SHP77 treated with DMSO at 0.1 percent for 48 hours (cell line): Measurements from ENCODE around the gene ELF4.
"Not testable (repeated sequence)": the region's sequence is repeated elsewhere in the genome, so short reads cannot be mapped to it uniquely, and the experiment has no call there.

Experiments
- DNase-seq: peaks from one replicate; lab custom pipeline; 2025; lab: John Stamatoyannopoulos, UW

Gene ELF4

DNA sequence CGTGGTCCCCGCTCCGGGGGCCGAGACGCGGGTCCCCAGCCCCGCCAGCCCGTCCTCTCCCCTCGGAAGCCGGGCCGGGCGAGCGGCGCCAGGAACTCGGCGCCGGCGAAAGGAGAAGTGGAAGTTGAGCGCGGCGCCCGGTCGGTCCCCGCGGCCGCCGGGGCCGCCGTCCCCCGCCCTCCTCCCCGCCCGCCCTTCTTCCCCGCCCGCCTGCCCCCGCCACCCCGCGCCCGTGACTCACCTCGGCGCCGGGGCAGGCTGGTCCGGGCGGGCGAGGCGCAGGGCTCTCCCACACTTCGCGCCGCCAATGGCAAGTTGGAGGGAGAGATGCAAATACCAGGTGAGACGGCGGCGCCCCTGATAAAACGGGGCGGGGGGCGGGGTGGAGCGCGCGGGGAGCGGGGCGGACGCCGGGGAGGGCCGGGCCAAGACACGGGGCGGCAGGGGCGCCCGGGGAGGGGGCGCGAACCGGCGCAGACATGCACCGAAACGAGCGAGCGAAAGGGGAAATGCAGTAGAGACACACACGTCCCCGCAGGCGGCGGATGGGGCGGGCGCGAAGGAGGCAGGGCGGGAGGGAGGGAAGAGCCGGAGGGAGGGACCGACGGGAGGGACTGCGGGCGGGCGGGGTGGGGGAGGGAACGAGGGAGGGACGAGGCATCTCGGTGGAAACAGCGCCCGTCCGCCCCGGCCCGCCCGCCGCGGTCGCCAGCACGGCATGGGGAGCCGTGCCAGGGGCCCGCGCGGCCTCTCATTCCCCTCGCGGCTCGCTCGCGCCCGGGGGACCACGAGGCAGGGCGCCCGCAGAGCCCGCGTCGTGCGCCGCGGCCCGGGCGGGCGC, at the start of gene ELF4:
ELF4 (minus strand) TSS at position 119 of the 841 bp plus-strand sequence. CDS start 29,167 bp downstream, outside the sequence.
- DNase-seq: no peak

DNA sequence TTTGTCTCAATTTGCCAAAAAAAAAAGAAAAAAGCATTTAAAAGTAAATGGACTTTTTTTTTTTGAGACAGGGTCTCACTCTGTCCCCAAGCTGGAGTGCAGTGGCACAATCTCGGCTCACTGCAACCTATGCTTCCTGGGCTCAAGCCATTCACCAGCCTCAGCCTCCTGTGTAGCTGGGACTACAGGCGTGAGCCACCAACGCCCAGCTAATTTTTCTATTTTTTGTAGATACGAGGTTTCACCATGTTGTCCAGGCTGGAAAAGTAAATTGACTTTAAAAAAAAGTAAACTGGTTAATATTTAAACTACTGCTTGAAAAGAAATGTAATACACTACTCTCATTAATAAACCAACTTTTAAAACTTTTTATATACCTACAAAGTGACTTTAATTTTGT, 49.5 kb upstream of the ELF4 start:
- DNase-seq: no peak

DNA sequence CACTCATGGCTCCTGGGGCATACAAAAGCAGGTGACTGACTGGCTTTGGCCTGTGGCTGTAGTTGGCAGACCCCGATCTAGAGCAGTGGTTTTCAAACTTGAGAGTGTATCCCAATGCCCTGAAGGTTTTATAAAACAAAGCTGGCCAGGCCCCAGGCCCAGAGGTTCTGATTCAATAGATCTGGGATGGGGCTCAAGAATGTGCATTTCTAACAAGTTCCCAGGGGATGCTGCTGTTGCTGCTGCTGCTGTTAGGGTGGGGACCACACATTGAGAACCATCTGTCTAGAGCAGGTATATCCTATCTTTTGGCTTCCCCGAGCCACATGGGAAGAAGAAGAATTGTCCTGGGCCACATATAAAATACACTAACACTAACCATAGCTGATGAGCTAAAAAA, 48.0 kb upstream of the ELF4 start:
- no peak for DNase-seq

DNA sequence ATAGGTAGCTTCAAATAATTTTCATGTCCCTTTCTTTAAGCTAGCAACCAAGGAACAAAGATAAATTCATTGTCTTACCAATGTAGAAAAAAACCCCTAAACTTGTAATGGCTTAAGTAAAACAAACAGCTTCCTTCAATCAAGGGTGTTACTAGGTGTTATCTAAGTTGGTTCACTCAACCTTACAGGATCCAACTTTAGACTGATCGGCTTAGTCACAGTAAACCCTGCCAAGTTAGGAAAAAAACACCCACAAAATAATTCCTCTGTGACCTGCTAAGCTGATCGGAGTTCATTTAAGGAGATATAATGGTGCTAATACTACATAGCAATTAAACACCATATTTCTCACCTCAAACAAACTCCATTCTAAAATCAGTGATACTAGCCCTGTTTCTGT, 45.3 kb upstream of the ELF4 start:
- DNase-seq: no peak

DNA sequence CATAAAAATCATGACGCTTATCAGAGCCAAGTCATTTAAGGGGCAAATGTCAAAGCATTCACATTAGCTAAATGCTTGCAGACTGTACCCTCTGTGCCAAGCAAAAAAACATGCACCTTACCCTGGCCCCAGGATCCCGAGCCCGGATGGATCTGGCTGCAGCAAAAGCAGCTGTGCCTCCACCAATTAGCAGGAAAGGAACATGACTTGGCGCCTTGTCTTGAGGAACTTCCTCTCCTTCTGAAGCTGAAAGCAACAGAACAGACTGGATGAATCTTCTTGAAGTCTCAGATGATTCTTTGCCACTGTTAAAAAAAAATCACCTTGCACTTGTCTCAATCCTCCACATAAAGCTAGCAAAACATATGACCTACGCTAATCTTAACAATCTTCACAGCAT, 37.3 kb upstream of the ELF4 start:
- no peak for DNase-seq

DNA sequence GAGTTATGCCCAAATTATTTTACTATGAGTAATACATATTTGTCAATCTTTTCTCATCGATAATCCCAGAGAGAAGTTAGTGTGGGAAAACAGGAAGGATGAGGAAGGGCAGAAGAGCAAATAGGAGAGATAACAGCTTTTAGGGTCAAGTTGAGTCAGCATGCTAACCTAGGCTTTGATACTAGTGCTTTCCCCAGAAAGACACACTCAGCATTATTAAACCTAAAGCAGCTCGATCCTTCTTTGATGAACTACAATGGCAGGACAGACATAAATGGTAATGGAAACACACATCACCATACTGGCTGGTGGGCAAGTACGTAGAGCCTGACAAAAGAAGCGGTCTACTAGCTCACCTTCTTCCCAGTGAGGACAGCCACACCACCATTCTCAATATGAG, 34.8 kb upstream of the ELF4 start:
- no peak for DNase-seq

DNA sequence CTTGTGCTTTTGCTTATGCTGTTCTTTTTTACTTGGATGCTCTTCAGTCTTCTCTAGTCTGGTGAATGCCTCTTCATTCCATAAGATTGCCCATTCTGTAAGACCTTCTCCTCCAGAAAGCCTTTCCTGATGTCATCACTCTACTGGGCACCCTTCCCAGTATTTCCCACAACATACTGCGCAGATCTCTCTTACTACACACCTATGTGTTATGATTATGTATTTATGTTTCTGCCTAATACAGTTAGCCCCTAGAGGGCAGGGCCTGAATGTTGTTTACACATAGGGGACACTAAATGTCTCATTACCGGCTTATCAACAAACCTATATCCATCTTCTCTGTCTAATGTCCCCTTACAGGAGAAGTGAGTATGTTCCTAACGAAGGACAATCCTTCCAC, 34.2 kb upstream of the ELF4 start:
- no peak for DNase-seq

DNA sequence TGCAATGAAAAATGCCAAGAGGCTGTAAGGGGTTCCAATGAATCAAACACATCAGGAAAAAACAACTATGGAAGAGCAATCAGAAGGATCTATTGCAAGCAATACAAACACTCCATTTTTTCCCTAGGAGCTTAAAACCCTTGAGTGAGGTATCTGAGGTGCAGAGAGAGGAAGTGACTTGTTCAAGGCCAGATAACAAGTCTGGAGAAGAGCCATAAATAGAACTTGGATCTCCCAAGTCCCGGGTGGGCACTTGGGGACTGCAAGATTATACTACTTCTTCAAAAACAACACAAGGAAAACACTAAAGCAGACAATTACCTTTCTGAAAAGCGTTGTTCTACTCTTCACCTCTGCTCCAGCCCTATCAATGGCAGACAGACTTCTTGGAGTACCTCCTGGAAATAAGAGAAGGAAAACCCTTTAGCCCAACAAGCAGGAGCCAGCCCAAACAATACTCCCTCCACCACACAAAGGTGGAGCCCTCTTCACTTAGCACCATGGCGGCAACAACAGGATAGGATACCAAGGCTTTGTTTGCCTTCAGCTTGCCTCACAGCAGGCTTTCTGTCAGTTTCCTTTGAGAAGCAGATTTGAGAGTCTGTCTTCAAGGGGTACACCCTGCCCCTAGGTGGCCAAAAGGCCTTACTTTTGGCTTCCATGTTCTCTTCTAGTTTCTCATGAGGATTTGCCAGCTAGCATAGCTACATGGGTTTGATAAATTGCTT, 29.3 kb upstream of the ELF4 start:
- DNase-seq: no peak

DNA sequence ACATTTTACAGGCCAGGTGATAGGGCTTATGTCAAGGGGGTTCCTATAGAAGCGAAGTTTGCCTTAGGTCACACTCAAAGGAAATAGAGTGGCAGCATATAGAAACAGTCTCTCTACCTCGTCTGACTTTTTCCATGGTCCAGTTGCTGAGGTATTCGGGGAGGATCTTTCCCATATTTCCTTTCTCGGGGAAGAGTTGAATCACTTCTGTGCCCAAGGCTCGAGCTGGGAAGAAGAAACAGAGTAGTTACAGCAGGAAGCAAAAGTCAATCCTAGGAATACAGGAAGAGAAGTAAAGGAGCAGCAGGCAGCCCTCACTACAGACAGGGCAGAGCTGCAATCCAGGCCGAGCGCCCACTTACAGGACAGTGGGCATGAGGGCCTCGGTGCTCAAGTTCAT, 26.7 kb upstream of the ELF4 start:
- DNase-seq: no peak

DNA sequence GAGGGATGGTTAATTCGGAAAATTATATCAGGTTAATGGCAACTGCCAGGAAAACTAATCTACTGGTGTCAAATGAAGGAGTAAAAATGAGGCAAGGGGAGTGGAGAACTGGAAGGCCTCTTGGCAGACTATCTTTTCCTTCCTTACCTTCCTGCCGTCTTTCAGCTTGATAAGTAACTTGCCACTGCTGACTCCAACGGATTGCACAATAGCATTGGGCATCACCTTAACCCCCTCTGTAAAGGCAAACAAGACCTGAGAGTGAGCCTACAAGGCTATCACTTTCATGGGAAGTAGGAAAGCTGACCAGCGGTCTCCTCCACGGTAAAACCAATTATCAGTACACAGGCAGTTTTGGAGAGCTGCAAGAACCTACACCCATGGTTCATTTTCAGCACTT, 26.2 kb upstream of the ELF4 start:
- no peak for DNase-seq

DNA sequence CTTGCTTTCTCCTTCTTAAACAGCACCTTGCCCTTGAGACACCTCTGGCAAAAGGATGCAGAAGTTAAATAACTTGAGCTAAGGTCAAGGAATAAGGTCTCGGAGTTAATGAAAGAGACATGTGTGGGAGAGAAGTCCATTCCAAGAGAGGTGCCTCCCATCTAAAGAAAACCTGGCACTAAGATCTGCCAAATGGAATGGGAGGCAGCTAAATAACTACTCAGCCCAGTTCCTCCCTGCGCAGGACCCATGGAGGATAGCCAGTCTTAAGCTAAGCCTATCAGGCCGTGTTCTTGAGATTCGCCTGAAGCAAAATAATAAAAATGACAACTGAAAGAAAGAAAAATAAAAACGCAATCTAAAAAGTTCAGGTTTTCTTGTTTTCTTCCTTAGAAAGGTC, 20.7 kb upstream of the ELF4 start:
- DNase-seq: no peak

DNA sequence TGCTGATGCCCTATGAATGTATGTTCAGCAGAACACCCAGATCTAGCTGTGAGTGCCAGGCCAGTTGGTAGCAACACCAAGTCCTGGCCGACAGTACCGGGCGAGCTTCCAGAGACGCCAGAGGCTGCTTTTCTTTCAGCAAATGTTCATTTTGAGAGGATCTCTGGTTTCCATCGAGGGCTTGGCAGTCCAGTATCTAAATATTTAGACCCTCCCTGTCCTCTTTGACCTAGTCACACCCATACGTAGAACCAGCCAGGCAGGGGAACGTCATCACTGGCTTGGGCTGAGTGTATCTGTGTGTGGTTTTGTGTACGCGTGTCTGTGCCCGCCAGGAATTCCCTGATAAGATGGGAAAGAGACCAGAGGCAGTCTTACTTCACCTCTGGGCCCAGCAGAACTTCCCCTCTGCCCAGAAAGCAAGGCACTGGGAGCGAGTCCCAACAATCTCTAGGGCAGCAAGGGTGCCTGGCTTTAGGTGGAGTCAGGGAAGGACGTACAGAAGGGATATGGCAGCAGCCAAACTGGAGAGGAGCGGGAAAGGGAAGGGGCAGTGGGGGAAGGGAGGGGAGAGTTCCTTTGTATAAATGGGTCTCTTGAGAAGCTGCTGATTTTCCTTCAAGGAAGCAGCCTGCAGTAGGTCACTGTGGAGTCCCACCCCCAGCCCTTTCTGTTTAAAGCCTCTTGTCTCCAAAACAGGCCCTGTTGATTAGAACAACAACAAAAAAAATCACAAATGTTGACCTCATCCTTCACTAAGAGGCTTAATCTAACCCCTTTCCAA, 15.0 kb upstream of the ELF4 start:
- no peak for DNase-seq

DNA sequence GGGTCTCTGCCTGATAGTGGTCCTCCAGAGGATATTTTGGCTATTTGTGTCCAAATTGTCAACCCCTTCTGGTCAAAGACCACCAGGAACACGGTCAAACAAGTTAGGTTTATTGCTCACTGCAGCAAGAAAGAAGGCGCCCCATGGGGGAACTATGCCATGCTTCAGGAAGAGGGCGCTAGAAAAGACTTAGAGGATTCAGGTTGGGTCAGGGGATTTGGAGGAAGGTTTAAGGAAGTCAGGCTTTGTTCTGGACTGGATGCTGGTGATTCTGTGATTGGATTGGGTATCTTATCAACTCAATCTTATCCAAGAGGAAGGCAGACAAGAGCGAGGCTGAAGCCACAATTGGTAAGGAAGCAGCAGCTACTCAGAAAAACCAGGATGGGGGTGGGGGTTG, 14.3 kb upstream of the ELF4 start:
- DNase-seq: no peak

DNA sequence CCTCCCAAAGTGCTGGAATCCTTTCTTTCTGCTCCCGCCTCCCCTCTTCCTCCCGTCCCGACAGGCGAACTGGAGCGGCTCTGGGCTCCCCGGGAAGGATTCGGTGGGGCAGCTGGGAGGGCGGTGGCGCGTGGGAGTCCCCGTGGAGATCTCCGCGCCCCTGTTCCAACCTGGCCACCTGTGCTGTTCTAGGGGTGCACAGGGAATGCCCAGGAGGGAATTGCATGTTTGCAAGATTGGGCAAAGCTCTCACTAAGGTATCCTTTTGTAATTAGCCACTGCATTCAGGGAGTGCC, 11.2 kb upstream of the ELF4 start:
- DNase-seq: no peak

DNA sequence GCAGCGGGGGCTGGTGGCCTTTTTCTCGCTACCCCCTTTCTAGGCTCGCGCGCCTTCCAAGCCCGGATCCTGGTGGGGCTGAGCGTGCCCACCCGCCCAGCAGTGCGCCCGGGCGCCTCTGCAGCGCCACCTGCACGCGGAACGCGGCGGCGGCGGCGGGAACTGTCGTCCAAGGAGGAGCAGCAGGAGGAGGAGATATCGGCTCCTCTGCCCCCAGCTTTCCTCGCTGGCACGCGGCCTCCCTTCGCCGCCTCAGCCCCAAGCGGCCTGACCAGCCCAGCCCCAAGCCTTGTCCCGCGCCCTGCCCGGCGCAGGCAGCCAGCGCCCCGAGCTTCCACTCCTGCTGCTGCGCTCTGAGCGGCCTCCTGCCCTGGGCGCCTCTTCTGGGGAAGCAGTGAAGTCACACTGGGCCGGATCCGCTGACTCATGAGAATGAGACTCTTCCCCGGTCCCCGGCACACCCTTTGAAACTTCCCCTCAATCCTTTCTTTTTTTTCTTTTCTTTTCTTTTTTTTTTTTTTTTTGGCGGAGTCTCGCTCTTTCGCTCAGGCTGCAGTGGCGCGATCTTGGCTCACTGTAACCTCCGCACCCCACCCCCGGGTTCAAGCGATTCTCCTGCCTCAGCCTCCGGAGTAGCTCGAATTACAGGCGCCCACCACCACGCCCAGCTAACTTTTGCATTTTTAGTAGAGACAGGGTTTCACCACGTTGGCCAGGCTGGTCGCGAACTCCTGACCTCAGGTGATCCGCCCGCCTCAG, 10.6 kb upstream of the ELF4 start:
- no peak for DNase-seq

DNA sequence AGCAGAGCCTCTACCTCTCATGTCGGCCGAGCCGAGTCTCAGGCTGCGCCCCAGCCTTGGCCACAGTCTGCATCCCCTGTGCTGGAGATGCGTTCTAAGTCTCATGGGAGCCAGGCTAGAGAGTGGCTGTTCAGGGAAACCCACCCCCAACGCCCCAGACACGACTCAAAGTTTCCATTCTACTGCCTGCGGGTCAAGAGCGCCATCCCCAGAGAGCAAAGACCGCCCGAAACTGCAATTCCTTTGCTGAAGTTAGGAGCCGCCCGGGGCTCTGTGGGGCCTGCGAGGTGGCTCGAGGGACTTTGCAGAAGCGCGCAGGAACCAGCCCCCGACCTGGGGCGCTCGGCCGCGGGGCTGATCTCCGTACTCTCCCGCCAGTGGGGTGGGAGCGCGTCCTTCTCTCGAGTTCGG, 10.0 kb upstream of the ELF4 start:
- no peak for DNase-seq

DNA sequence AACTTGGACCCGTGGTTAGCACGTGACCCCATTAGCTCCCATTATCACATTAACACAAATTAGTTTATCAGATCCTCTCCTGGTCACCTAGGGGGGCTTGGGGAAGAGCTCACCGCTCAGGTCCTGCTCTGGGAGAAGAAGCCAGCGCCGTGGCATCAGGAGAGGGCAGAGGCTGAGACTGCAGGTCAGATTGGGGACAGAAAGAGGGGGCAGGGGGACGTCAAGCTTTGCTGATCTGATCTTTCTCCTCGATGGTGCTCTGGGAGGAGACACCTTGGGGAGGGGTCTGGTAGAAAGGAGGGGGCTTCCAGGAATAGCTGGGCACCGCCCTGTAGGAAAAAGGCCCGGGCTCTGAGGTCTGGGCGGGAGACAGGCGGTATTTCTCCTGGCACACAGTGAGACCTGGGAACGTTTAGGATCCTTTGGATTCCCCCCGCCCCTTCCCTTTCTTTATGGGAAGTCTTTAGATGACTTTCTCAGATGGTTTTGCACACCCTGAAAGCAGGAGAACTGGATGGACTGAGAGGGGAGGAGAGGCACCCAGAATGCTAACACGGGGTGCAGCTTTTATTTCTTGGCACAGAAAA, 9.1 kb upstream of the ELF4 start:
- DNase-seq: no peak

DNA sequence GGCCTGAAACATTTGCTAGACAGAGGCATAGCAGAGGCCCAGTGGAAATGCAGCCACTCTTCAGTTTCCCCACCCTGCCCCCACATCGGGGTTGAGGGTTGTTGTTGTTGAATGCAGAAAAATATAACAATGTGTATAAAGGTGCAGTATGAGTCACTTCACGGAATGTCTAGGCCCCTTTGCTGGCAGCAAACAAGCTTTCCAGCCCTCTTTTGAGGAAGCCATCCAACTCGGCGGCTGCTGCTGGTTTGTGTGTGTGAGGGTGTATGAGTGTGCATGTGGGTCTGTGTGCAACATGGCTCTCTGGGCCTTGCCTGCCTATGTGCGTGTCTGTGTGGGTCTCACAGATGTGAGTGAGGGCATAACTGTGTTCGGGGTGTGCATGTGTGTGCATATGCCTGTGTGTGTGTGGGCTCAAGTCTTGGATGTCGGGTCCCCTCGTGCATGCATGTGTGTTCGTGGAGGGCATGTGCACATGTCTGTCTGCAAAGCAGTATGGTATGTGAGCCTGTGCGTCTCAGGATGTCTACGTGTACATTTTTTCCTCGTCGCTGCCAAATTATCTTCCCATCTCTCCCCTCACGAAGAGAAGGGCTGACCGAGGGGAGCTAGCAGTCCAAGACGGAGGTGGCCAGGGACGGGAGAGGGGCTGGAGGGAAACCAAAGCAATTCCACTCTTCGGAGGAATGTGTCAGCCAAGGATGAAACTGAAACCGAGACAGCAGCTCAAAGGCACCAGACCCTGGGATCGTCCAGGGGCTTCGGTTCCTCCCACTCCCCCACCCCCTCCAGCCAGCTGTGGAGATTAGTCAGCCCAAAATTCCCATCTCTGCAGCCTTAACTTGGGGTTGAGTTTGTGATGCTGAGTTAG, 8.4 kb upstream of the ELF4 start:
- no peak for DNase-seq

DNA sequence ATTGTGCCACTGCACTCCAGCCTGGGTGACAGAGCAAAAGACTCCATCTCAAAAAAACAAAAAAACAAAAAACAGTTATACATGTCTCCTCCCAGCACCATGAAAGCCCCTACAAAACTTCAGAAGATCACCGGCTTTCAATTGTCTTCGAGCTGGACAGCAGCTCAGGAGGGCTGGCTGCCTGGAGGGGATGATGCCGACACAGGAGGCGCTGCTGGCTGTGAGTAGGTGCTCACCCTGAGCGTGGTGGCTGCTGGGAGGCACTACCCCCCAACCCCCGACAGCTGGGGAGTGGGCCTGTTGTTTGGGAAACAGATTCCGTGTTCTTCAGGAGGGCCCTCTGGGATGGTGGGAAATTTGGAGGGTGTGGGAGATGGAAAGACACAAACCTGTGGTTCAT, 6.9 kb upstream of the ELF4 start:
- no peak for DNase-seq

DNA sequence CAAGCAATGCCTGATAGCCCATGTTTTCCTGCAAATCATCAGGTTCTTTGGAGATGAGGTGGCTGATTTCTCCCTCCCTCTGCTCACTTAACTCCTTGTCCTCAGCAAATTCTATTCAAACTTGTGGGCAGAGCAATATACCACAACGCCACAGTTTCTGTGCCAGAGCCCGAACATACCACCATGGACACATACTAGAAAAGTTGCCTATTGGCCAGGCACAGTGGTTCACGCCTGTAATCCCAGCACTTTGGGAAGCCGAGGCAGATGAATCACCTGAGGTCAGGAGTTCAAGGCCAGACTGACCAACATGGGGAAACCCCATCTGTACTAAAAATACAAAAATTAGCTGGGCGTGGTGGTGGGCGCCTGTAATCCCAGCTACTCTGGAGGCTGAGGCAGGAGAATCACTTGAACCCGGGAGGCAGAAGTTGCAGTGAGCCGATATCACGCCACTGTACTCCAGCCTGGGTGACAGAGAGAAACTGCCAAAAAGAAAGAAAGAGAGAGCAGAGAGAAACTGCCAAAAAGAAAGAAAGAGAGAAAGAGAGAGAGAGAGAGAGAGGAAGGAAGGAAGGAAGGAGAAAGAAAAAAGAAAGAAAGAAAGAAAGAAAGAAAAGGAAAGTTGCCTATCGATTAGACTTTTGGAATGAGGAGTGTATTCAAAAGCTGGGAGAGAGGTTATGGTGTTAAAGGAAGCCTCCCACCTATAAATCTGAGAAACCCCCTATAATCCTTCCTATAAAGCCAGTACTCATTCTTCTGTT, 5.0 kb upstream of the ELF4 start:
- not testable (repeated sequence) for DNase-seq
